Lung (tissue), 12 donors: ENCODE measurements around the gene DIPK1A. TPM values are rescaled to one million over a fixed set of nuclear protein-coding genes. Genes with fewer than 3 reads are reported as not detected.

Source experiments
- ATAC-seq: fragments of 200-7000 bp; cut with Tn5 transposase; one replicate; pipeline ENCODE4 v1.9.1; 2020; ENCODE audit warnings: moderate number of reproducible peaks; ENCODE audit not compliant: insufficient read depth, low FRiP score
- DNase-seq, 3 donors: peaks; one replicate each; pipeline ENCODE4 v3.0.0-alpha.2; 2013 to 2017
- H3K27ac ChIP-seq, 2 donors: one replicate each; pipeline ENCODE4 v1.5.1; 2013; ENCODE audit warnings: mild to moderate bottlenecking in 2 of 2, moderate library complexity in 2 of 2, control low read depth in 1 of 2, inconsistent platforms in 1 of 2, low read depth in 1 of 2, low read length in 1 of 2
- H3K27me3 ChIP-seq, 3 donors: one replicate each; pipeline ENCODE4 v1.5.1; 2013; ENCODE audit warnings: low read length in 2 of 3; ENCODE audit not compliant: control insufficient read depth in 3 of 3, insufficient read depth in 3 of 3
- H3K36me3 ChIP-seq, 4 donors: one replicate each; pipeline ENCODE4 v1.5.1; 2013; ENCODE audit warnings: low read length in 4 of 4, mild to moderate bottlenecking in 1 of 4, moderate library complexity in 1 of 4; ENCODE audit not compliant: control insufficient read depth in 4 of 4, insufficient read depth in 4 of 4
- H3K4me1 ChIP-seq, 5 donors: one replicate each; pipeline ENCODE4 v1.5.1; 2013; ENCODE audit warnings: low read length in 5 of 5, mild to moderate bottlenecking in 2 of 5, moderate library complexity in 1 of 5; ENCODE audit not compliant: control insufficient read depth in 5 of 5, insufficient read depth in 5 of 5
- H3K4me3 ChIP-seq: one replicate; pipeline ENCODE4 v1.5.1; 2013; ENCODE audit warnings: mild to moderate bottlenecking, control low read depth, moderate library complexity
- H3K9ac ChIP-seq, 2 donors: one replicate each; pipeline ENCODE4 v1.5.1; 2013; ENCODE audit warnings: low read length in 2 of 2, control low read depth in 1 of 2; ENCODE audit not compliant: insufficient read depth in 1 of 2
- H3K9me3 ChIP-seq, 4 donors: one replicate each; pipeline ENCODE4 v1.5.1; 2013; ENCODE audit warnings: low read length in 3 of 4, mild to moderate bottlenecking in 1 of 4, moderate library complexity in 1 of 4; ENCODE audit not compliant: control insufficient read depth in 4 of 4, insufficient read depth in 3 of 4
- CTCF ChIP-seq: IDR thresholded peaks from 2 replicates; pipeline ENCODE4 v1.5.1; 2012; ENCODE audit warnings: mild to moderate bottlenecking; ENCODE audit errors: control extremely low read depth, extremely low read depth
- WGBS, 2 donors: extraction: QIAGEN DNeasy Blood & Tissue Kit; methylation state at CpG; one replicate each; pipeline ENCODE4 v1.1.7; 2013; 5-methylcytosine and 5-hydroxymethylcytosine counted together
- polyA plus RNA-seq, 2 donors: library from polyadenylated mRNA; stranded (reverse); fragments of 200-250 nt; gene quantifications; one replicate each; pipeline ENCODE4 v1.2.1, GENCODE V29; 2013
- total RNA-seq, 2 donors: library from RNA; depleted of rRNA in 1 of 2; stranded (reverse); fragments of >200 nt in 1 of 2; gene quantifications; one replicate each; pipeline ENCODE4 v1.2.1, GENCODE V29; 2014 to 2021
- donor health status: control.
- donor health status: control.
- donor health status: Bipolar disorder and iron deficiency.
- donor health status: healthy.
- donor health status: DM: yes; HTN: yes; CAD: no.

Gene DIPK1A
- total and polyA plus RNA-seq, 4 donors, result 2.3 to 8.0 (median 4.1) TPM

GRCh38 chr1:92887465-92887864, 73.8 kb downstream of the DIPK1A start:
- DNase-seq (no peak), ATAC-seq (no peak)
- H3K27me3 ChIP-seq, result no peaks in the 10 kb centered on the region
- H3K27ac ChIP-seq, result no peak overlapping the region
- no peak for TF ChIP-seq CTCF
- no peaks in the 10 kb centered on the region for H3K36me3 ChIP-seq
- WGBS, 2 donors, result 93 to 96% methylated on average over 2 of the region's 2 CpGs
- H3K9me3 ChIP-seq, result peaks cover 0 to 3% (median under 1%) of the 10 kb centered on the region in 4 donors
- H3K4me3 ChIP-seq, result no peak overlapping the region
- H3K9ac ChIP-seq, result no peak overlapping the region
- no peaks in the 10 kb centered on the region for H3K4me1 ChIP-seq

DNA sequence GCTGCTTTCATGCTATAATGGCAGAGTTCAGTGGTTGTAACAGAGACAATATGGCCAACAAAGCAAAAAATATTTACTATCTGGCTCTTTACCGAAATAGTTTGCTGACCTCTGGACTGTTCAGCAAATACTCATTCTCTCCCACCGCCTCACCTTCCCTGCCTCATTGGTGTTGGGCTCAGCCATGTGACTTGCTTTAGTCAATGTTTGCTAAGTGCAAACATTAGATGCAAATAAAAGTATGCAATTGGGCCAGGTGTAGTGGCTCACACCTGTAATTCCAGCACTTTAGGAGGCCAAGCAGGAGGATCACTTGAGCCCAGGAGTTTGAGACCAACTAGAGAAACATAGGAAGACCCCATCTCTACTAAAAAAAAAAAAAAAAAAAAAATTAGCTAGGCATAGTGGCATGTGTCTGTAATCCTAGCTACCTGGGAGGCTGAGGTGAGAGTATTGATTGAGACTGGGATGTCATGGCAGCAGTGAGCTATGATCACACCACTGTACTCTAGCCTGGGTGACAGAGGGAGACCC, 74.3 kb downstream of the DIPK1A start:
- Histone ChIP-seq H3K27me3 (no peaks in the 10 kb centered on the region), H3K9ac (no peak overlapping the region), H3K27ac (no peak overlapping the region), H3K4me1 (no peaks in the 10 kb centered on the region), H3K36me3 (no peaks in the 10 kb centered on the region), H3K9me3 (peaks cover 0 to 3% (median under 1%) of the 10 kb centered on the region in 4 donors), H3K4me3 (no peak overlapping the region)
- TF ChIP-seq CTCF, result no peak
- ATAC-seq (no peak), DNase-seq (peak; percentile 14 to 59 (median 17))
- 68 to 89% methylated on average over 2 of the region's 2 CpGs for WGBS, 2 donors

DNA sequence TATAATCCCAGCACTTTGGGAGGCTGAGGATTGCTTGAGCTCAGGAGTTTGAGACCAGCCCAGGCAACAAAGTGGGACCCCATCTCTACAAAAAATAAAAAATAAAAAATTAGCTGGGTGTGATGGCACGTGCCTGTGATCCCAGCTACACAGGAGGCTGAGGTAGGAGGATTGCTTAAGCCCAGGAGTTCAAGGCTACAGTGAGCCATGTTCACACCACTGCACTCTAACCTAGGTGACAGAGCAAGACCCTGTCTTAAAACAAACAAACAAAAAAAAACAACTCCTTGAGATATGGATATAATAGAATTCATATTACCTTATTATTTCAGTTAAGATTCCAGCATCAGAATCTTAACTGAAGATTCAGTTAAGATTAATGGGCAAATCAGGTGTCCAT, 77.1 kb downstream of the DIPK1A start:
- Histone ChIP-seq H3K27me3 (no peaks in the 10 kb centered on the region), H3K9me3 (no peaks in the 10 kb centered on the region), H3K36me3 (no peaks in the 10 kb centered on the region), H3K9ac (no peak overlapping the region), H3K4me3 (no peak overlapping the region), H3K4me1 (peaks cover 0 to 3% (median 0%) of the 10 kb centered on the region in 5 donors), H3K27ac (no peak overlapping the region)
- WGBS, 2 donors, result 94 to 96% methylated on average over 1 of the region's 1 CpG
- DNase-seq (no peak), ATAC-seq (no peak)
- no peak for TF ChIP-seq CTCF

DNA sequence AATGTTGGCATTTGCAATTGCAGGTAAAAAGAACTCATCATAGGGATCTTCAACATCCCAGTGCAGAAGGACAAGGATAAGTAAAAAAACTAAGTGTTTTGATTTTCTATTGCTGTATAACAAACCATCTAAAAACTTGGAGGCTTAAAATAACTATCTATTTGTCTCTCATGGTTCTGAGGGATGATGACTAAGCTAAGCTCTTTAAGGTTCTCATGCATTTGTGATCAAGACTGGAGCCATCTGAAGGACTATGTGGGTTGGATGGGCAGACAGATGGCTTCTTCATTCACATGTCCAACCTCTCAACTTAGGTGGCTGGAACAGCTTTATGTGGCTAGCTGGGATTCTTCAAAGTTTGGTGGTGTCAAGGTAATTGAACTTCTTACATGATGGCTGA, 78.0 kb downstream of the DIPK1A start:
- Histone ChIP-seq H3K4me3 (no peak overlapping the region), H3K4me1 (peaks cover 0 to 3% (median 0%) of the 10 kb centered on the region in 5 donors), H3K27me3 (no peaks in the 10 kb centered on the region), H3K9me3 (no peaks in the 10 kb centered on the region), H3K36me3 (no peaks in the 10 kb centered on the region), H3K27ac (no peak overlapping the region), H3K9ac (no peak overlapping the region)
- no peak for ATAC-seq
- no peak for DNase-seq
- no peak for TF ChIP-seq CTCF
